GM18526 (cell line): ENCODE data around the gene SENP1.
A peak's percentile ranks its signal among the peaks of the same experiment; 100 is the strongest.

Source experiments
- POLR2A ChIP-seq: IDR thresholded peaks from 3 replicates; pipeline ENCODE4 v1.6.1; 2011; ENCODE audit not compliant: insufficient read length; ENCODE audit errors: extremely low read depth

Gene SENP1

GRCh38 chr12:48121522-48121921, 15.6 kb upstream of the SENP1 start:
- TF ChIP-seq POLR2A, result no peak

- no peak for TF ChIP-seq POLR2A
Measured at GRCh38 chr12:48119834-48120195, 13.9 kb upstream of the SENP1 start.

- peak; percentile 37 for TF ChIP-seq POLR2A
Measured at GRCh38 chr12:48119078-48119833, 13.4 kb upstream of the SENP1 start, which contains the start of gene PFKM. Gene PFKM (plus strand): TSS chr12:48119364. CDS start chr12:48122775, 3,411 bp downstream.

- TF ChIP-seq POLR2A, result no peak
Measured at GRCh38 chr12:48118284-48118871, 12.5 kb upstream of the SENP1 start.

- no peak for TF ChIP-seq POLR2A
Measured at GRCh38 chr12:48115957-48116356, 10.1 kb upstream of the SENP1 start.

- no peak for TF ChIP-seq POLR2A
Measured at GRCh38 chr12:48110691-48111311, 4.9 kb upstream of the SENP1 start.

- no peak for TF ChIP-seq POLR2A
Measured at GRCh38 chr12:48109424-48109823, 3.5 kb upstream of the SENP1 start.

- no peak for TF ChIP-seq POLR2A
Measured at GRCh38 chr12:48106681-48107613, 1.1 kb upstream of the SENP1 start.

- TF ChIP-seq POLR2A, result no peak
Measured at GRCh38 chr12:48105321-48105866, 485 bp downstream of the SENP1 start.

- TF ChIP-seq POLR2A, result no peak
Measured at GRCh38 chr12:48104531-48104930, 1.3 kb downstream of the SENP1 start.

- no peak for TF ChIP-seq POLR2A
Measured at GRCh38 chr12:48092611-48093010, 13.3 kb downstream of the SENP1 start.

GRCh38 chr12:48086327-48086726, 19.6 kb downstream of the SENP1 start:
- TF ChIP-seq POLR2A, result no peak

- no peak for TF ChIP-seq POLR2A
Measured at GRCh38 chr12:48084841-48085460, 20.9 kb downstream of the SENP1 start.

GRCh38 chr12:48084066-48084465, 21.8 kb downstream of the SENP1 start:
- TF ChIP-seq POLR2A, result no peak
